Uterus (tissue), 2 donors: ENCODE results near the gene LRRC2.

Experiments
- CTCF ChIP-seq, 4 experiments: fragments of 200-600 bp in 2 of 4; fragments of 450-650 bp in 2 of 4; sonication (generic) in 2 of 4; IDR thresholded peaks; one replicate each; pipeline ENCODE4 v1.5.1; 2016 to 2019; ENCODE audit warnings: antibody characterized with exemption in 4 of 4, mild to moderate bottlenecking in 2 of 4, moderate library complexity in 1 of 4
- POLR2A ChIP-seq, 2 donors: fragments of 450-650 bp; IDR thresholded peaks; one replicate each; pipeline ENCODE4 v1.6.1; 2016; ENCODE audit warnings: antibody characterized with exemption in 2 of 2, mild to moderate bottlenecking in 1 of 2, moderate library complexity in 1 of 2

DNA sequence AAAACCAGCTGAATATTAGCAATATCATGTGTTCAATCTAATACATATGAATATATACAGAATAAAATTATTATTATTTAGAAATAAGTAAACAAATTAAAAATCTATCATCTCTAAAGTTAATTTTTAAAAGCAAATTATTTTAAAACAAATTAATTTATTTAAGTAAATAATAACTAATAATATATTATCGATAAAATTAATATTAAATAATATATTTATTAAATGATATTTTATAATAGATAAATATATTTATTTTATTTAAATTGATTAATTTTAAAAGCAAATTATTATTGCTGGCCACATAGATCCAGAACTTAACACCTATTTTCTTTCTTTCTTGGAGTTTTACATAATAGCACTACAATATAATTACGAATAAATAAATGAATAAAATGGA is 46.1 kb downstream of the LRRC2 start:
- TF ChIP-seq CTCF (IDR thresholded peaks at IDR 0.05): no peak
- no peak for TF ChIP-seq POLR2A (IDR thresholded peaks at IDR 0.05)
